Measurements from ENCODE around the gene CD226.

DNA sequence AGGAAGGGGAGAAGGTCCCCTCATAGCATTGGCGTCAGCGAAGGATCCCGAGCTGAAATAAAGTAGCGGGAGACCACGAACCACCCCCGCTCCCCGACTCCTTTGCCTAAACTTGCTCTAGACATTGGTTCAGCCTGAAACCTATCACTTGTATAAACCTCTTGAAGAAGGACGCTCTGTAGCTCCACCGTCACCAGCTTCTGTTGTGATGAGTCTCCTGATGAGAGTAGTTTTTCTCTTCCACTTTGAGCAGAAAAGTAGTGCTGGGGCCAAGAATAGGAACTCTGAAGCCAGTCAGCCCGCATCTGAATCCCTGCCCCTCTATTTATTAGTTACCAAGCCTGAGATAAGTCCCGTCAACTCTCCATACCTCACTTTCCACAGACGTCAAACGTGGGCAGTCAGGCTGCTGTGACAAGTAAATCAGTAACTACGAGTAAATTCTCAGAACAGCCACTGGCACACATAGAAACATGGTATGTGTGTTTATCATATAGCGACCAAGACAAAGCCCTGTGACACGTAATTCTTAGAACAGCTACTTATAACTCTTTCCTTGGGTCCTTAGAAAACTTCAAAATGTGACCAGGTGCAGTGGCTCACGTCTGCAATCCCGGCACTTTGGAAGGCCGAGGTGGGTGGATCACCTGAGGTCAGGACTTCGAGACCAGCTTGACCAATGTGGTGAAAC is 61.7 kb downstream of the CD226 start:
- TF ChIP-seq ZNF362 (CRISPR knock-in tag; IDR thresholded peaks at IDR 0.05; ENCODE audit: borderline replicate concordance): no peak
- no peak for TF ChIP-seq HIVEP1 (CRISPR knock-in tag; IDR thresholded peaks at IDR 0.05)
- TF ChIP-seq, protein P1, sequence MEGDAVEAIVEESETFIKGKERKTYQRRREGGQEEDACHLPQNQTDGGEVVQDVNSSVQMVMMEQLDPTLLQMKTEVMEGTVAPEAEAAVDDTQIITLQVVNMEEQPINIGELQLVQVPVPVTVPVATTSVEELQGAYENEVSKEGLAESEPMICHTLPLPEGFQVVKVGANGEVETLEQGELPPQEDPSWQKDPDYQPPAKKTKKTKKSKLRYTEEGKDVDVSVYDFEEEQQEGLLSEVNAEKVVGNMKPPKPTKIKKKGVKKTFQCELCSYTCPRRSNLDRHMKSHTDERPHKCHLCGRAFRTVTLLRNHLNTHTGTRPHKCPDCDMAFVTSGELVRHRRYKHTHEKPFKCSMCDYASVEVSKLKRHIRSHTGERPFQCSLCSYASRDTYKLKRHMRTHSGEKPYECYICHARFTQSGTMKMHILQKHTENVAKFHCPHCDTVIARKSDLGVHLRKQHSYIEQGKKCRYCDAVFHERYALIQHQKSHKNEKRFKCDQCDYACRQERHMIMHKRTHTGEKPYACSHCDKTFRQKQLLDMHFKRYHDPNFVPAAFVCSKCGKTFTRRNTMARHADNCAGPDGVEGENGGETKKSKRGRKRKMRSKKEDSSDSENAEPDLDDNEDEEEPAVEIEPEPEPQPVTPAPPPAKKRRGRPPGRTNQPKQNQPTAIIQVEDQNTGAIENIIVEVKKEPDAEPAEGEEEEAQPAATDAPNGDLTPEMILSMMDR (CRISPR knock-in tag; IDR thresholded peaks at IDR 0.05): no peak
- no peak for TF ChIP-seq ZBTB14 (CRISPR knock-in tag; IDR thresholded peaks at IDR 0.05)
- TF ChIP-seq NR2C2 (CRISPR knock-in tag; IDR thresholded peaks at IDR 0.05; ENCODE audit: borderline replicate concordance): no peak
- no peak for TF ChIP-seq CEBPB (IDR thresholded peaks at IDR 0.05; ENCODE audit: borderline replicate concordance, low read depth, low read length)
- no peak for TF ChIP-seq MXI1 (IDR thresholded peaks at IDR 0.05; ENCODE audit: borderline replicate concordance, low read depth, low read length)
- TF ChIP-seq MAZ (IDR thresholded peaks at IDR 0.05; ENCODE audit: borderline replicate concordance, low read depth, low read length): no peak
- no peak for TF ChIP-seq MAZ (CRISPR knock-in tag; IDR thresholded peaks at IDR 0.05; ENCODE audit: low read depth)
- no peak for TF ChIP-seq TCF7L2 (IDR thresholded peaks at IDR 0.05; ENCODE audit: low read depth, low read length)
- TF ChIP-seq, protein P2, sequence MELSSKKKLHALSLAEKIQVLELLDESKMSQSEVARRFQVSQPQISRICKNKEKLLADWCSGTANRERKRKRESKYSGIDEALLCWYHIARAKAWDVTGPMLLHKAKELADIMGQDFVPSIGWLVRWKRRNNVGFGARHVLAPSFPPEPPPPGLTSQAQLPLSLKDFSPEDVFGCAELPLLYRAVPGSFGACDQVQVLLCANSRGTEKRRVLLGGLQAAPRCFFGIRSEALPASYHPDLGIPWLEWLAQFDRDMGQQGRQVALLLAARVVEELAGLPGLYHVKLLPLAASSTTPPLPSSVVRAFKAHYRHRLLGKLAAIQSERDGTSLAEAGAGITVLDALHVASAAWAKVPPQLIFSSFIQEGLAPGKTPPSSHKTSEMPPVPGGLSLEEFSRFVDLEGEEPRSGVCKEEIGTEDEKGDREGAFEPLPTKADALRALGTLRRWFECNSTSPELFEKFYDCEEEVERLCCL (CRISPR knock-in tag; IDR thresholded peaks at IDR 0.05; ENCODE audit: borderline replicate concordance): no peak
- no peak for TF ChIP-seq TAF1 (CRISPR knock-in tag; IDR thresholded peaks at IDR 0.05)
